Activated T-helper 17 cell treated with anti-CD3 and anti-CD28 coated beads, Interleukin-2, amount 50 U/mL, for 72 hours (primary cell): Measurements from ENCODE around the gene DEFB121. TPM values are rescaled to one million over a fixed set of nuclear protein-coding genes. Genes with fewer than 3 reads are reported as not detected.
"Not testable (repeated sequence)": the region's sequence is repeated elsewhere in the genome, so short reads cannot be mapped to it uniquely, and the experiment has no call there.

ENCODE experiments used
- ATAC-seq: fragments of 150-1000 bp; cut with Tn5 transposase; replicated peaks from 2 replicates; pipeline ENCODE4 v1.10.0; 2021; ENCODE audit warnings: mild to moderate bottlenecking, moderate library complexity
- H3K27ac Mint-ChIP-seq: one replicate; pipeline ENCODE4 v1.8.0; 2022; ENCODE audit warnings: mixed read lengths
- H3K27me3 Mint-ChIP-seq: one replicate; pipeline ENCODE4 v1.8.0; 2022; ENCODE audit warnings: mixed read lengths
- H3K36me3 Mint-ChIP-seq: one replicate; pipeline ENCODE4 v1.8.0; 2022; ENCODE audit warnings: low read depth, mild to moderate bottlenecking, mixed read lengths
- H3K4me1 Mint-ChIP-seq: one replicate; pipeline ENCODE4 v1.8.0; 2022; ENCODE audit warnings: mixed read lengths
- H3K4me3 Mint-ChIP-seq: one replicate; pipeline ENCODE4 v1.8.0; 2022; ENCODE audit warnings: mild to moderate bottlenecking, mixed read lengths
- H3K9me3 Mint-ChIP-seq: one replicate; pipeline ENCODE4 v1.8.0; 2022; ENCODE audit warnings: mixed read lengths
- total RNA-seq, 2 donors: library from RNA; stranded (reverse); gene quantifications; one replicate each; pipeline ENCODE4 v1.2.3, GENCODE V29; 2022

Gene DEFB121, protein sequence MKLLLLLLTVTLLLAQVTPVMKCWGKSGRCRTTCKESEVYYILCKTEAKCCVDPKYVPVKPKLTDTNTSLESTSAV
- total RNA-seq = not detected

DNA sequence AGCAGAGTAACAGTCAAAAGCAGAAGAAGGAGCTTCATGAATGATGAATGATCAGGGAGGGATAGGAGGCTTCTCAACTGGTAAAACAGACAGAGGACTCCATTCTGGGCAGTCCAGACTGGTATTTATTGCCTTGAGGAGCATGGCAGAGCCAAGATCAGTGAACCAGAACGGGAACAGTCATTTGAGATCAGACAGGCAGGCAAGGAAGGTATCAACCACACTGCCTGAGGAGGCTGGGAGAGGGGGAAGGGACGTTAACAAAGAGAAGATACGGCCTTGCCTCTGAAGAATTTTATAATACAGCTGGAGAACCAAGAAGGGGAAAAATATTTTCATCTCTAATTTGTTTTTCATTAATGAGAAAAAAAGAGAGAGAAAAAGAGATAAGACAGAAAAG, at the start of gene DEFB121:
Gene DEFB121 (minus strand): TSS at position 101 of the 400 bp plus-strand sequence. CDS start 63 bp downstream, at position 38.
- Mint-ChIP-seq H3K4me1 (no peaks in the 10 kb centered on the region), H3K27me3 (peaks cover 19% of the 10 kb centered on the region), H3K27ac (no peak within 1 kb of the TSS), H3K4me3 (no peak within 1 kb of the TSS), H3K36me3 (no peaks in the 10 kb centered on the region), H3K9me3 (no peaks in the 10 kb centered on the region)
- ATAC-seq = no peak

GRCh38 chr20:31454361-31454760, 48.3 kb upstream of the DEFB121 start:
- Mint-ChIP-seq H3K27me3 (peaks cover 14% of the 10 kb centered on the region), H3K4me3 (no peak overlapping the region), H3K36me3 (no peaks in the 10 kb centered on the region), H3K4me1 (no peaks in the 10 kb centered on the region), H3K27ac (no peak overlapping the region), H3K9me3 (no peaks in the 10 kb centered on the region)
- no peak for ATAC-seq

DNA sequence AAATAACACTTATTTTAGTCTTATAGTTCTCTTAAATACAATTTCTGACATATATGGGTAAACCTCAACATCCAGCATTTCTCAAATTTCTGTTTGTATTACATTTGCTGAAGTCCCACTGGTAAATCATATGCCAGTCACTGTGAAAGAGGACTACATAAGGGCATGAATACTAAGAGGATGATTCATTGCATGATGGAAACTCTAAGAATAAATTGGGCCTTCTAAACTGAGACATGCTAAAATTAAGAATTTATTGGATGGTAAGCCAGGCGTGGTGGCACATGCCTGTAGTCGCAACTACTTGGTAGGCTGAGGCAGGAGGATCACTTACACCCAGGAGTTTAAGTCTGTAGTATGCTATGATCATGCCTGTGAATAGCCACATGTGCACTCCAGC, 46.6 kb upstream of the DEFB121 start:
- peaks cover 10% of the 10 kb centered on the region for H3K27me3 Mint-ChIP-seq
- H3K36me3 Mint-ChIP-seq = no peaks in the 10 kb centered on the region
- no peak overlapping the region for H3K27ac Mint-ChIP-seq
- no peak for ATAC-seq
- no peak overlapping the region for H3K4me3 Mint-ChIP-seq
- H3K4me1 Mint-ChIP-seq = no peaks in the 10 kb centered on the region
- H3K9me3 Mint-ChIP-seq = no peaks in the 10 kb centered on the region

GRCh38 chr20:31449511-31450414, 43.7 kb upstream of the DEFB121 start:
- no peak for ATAC-seq
- Mint-ChIP-seq H3K4me3 (no peak overlapping the region), H3K27ac (no peak overlapping the region), H3K9me3 (no peaks in the 10 kb centered on the region), H3K27me3 (peaks cover 7% of the 10 kb centered on the region), H3K4me1 (no peaks in the 10 kb centered on the region), H3K36me3 (no peaks in the 10 kb centered on the region)

DNA sequence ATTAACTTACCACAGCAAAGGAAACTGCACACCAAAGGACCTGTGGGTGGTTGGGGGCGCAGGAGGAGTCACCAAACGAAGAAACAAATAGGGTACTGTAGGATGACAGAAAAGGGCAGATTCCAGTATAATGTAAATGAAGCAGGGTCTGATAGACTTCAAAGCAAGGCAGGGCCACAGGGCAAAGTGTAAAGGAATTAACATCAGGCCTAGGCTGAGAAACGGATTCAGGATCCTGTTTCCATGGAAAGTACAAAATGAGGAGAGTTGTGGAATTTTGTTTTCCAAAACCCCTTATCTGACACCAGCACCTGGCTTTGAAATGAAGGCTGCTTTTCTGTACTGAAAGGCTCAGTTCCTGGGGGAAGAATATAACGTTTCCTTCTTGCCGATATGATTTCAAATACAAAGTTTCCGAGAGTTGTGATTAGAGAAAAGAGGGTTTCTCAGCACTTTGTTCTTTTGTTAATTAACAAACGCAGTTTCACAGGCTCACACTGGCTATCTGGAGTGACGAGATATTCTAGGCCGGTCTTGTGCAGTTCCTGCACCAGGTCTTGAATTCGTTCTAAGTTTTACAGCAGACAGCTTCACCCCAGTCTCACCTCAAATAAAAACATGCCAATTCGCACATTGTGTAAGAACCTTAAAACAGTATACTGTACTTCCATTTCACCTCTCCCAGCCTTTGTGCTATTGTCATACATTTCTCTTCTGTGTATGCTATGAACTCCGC, 40.2 kb upstream of the DEFB121 start:
- Mint-ChIP-seq H3K9me3 (no peaks in the 10 kb centered on the region), H3K4me1 (no peaks in the 10 kb centered on the region), H3K27me3 (peaks cover 3% of the 10 kb centered on the region), H3K4me3 (no peak overlapping the region), H3K27ac (no peak overlapping the region), H3K36me3 (no peaks in the 10 kb centered on the region)
- no peak for ATAC-seq

GRCh38 chr20:31440012-31440659, 34.1 kb upstream of the DEFB121 start, which contains the start of gene DEFB123:
TSS of gene DEFB123 (plus strand) at chr20:31440632. CDS start at chr20:31440699, 67 bp downstream.
- Mint-ChIP-seq H3K4me1 (no peaks in the 10 kb centered on the region), H3K27me3 (peaks cover 7% of the 10 kb centered on the region), H3K9me3 (no peaks in the 10 kb centered on the region), H3K4me3 (no peak within 1 kb of the TSS), H3K36me3 (no peaks in the 10 kb centered on the region), H3K27ac (no peak within 1 kb of the TSS)
- ATAC-seq = no peak

- Mint-ChIP-seq H3K27me3 (peaks cover 17% of the 10 kb centered on the region), H3K4me1 (no peaks in the 10 kb centered on the region), H3K36me3 (no peaks in the 10 kb centered on the region)
Measured at GRCh38 chr20:31430568-31431115, 24.6 kb upstream of the DEFB121 start.

DNA sequence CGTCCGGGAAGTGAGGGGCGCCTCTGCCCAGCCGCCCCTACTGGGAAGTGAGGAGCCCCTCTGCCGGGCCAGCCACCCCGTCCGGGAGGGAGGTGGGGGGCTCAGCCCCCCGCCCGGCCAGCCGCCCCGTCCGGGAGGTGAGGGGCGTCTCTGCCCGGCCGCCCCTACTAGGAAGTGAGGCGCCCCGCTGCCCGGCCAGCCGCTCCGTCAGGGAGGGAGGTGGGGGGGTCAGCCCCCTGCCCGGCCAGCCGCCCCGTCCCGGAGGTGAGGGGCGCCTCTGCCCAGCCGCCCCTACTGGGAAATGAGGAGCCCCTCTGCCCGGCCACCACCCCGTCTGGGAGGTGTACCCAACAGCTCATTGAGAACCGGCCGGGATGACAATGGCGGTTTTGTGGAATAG, 21.6 kb upstream of the DEFB121 start:
- not testable (repeated sequence) for H3K4me3 Mint-ChIP-seq, H3K9me3 Mint-ChIP-seq, H3K36me3 Mint-ChIP-seq, H3K27ac Mint-ChIP-seq, H3K4me1 Mint-ChIP-seq, ATAC-seq
- H3K27me3 Mint-ChIP-seq = peaks cover 16% of the 10 kb centered on the region

More at GRCh38 chr20:31430568-31431115, 24.6 kb upstream of the DEFB121 start:
- Mint-ChIP-seq H3K27ac (no peak overlapping the region), H3K4me3 (no peak overlapping the region), H3K9me3 (no peaks in the 10 kb centered on the region)
- ATAC-seq = no peak

GRCh38 chr20:31426891-31427551, 21.0 kb upstream of the DEFB121 start:
- not testable (repeated sequence) for H3K27ac Mint-ChIP-seq, ATAC-seq, H3K9me3 Mint-ChIP-seq, H3K36me3 Mint-ChIP-seq, H3K4me1 Mint-ChIP-seq, H3K4me3 Mint-ChIP-seq
- H3K27me3 Mint-ChIP-seq = peaks cover 13% of the 10 kb centered on the region

- H3K4me1 Mint-ChIP-seq = no peaks in the 10 kb centered on the region
- H3K27me3 Mint-ChIP-seq = peaks cover 9% of the 10 kb centered on the region
- H3K27ac Mint-ChIP-seq = no peak overlapping the region
- no peaks in the 10 kb centered on the region for H3K36me3 Mint-ChIP-seq
- H3K4me3 Mint-ChIP-seq = no peak overlapping the region
- H3K9me3 Mint-ChIP-seq = no peaks in the 10 kb centered on the region
- no peak for ATAC-seq
Measured at GRCh38 chr20:31425797-31426196, 19.8 kb upstream of the DEFB121 start.

GRCh38 chr20:31418307-31418706, 12.3 kb upstream of the DEFB121 start:
- Mint-ChIP-seq H3K27me3 (peaks cover 28% of the 10 kb centered on the region), H3K36me3 (no peaks in the 10 kb centered on the region), H3K4me3 (no peak overlapping the region), H3K4me1 (no peaks in the 10 kb centered on the region), H3K9me3 (no peaks in the 10 kb centered on the region), H3K27ac (no peak overlapping the region)
- ATAC-seq = no peak

- Mint-ChIP-seq H3K36me3 (no peaks in the 10 kb centered on the region), H3K27ac (no peak overlapping the region), H3K27me3 (peaks cover 29% of the 10 kb centered on the region), H3K4me3 (no peak overlapping the region), H3K9me3 (no peaks in the 10 kb centered on the region), H3K4me1 (no peaks in the 10 kb centered on the region)
- ATAC-seq = no peak
Measured at GRCh38 chr20:31415653-31416052, 9.6 kb upstream of the DEFB121 start.

DNA sequence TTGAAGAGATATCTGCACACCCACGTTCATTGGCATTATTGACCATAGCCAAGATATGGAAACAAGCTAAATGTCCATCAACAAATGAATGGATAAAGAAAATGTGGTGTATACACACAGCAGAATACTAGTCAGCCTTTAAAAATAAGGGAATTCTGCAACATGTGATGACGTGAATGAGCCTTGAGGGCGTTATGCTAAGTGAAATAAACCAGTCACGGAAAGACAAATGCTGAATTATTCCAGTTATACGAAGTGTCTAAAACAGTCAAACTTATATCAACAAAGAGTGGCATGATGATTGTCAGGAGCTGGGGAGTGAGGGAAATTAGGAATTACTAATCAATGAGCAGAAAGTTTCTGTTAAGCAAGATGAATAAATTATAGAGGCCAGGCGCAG, 8.4 kb upstream of the DEFB121 start:
- H3K36me3 Mint-ChIP-seq = no peaks in the 10 kb centered on the region
- ATAC-seq = no peak
- peaks cover 29% of the 10 kb centered on the region for H3K27me3 Mint-ChIP-seq
- H3K27ac Mint-ChIP-seq = no peak overlapping the region
- H3K9me3 Mint-ChIP-seq = no peaks in the 10 kb centered on the region
- H3K4me1 Mint-ChIP-seq = no peaks in the 10 kb centered on the region
- no peak overlapping the region for H3K4me3 Mint-ChIP-seq

DNA sequence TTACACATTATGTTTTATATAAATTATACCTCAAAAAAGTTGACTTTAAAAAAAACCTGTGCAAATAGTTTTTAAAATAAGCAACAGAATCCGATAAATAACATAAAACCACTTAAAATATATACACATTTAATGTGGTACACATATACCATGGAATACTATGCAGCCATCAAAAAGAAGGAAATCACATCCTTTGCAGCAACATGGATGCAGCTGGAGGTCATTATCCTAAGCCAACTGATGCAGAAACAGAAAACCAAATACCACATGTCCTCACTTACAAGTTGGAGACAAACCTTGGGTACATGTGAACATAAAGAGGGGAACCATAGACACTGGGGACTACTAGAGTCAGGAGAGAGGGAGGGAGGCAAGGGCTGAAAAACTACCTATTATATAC, 4.0 kb upstream of the DEFB121 start:
- no peaks in the 10 kb centered on the region for H3K36me3 Mint-ChIP-seq
- no peak overlapping the region for H3K27ac Mint-ChIP-seq
- no peaks in the 10 kb centered on the region for H3K4me1 Mint-ChIP-seq
- H3K4me3 Mint-ChIP-seq = no peak overlapping the region
- H3K9me3 Mint-ChIP-seq = no peaks in the 10 kb centered on the region
- ATAC-seq = no peak
- H3K27me3 Mint-ChIP-seq = peaks cover 32% of the 10 kb centered on the region
